ENCODE measurements around the gene SLCO3A1. TPM values are rescaled to one million over a fixed set of nuclear protein-coding genes. Genes with fewer than 3 reads are reported as not detected.
A peak's percentile ranks its signal among the peaks of the same experiment; 100 is the strongest.

SLCO3A1 gene
- total and polyA plus RNA-seq, 2 experiments from 2014 or later, result 35.5 to 71.9 TPM

DNA sequence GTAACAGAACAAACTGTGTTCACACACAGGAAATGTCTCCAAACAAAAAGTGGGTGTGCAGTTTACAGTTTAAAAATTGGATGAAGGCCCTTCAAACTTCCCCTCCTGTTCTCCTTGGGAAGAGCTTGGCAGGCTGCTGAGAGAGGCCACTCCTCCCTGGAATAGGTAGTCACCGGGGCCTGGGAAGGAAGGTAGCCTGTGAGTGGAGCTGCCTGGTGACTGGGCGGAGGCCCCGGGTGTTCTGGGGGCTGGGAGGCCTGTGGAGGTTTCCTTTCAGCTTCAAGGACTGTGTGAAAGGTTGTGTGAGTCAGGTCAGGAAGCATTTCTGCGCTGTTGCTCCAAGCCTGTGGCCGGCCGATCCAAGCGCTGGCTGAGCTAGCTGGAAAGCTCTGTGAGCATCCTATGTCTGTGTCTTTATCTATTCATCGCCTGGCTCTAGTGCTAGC, 14.1 kb downstream of the SLCO3A1 start:
- TF ChIP-seq, protein P1, sequence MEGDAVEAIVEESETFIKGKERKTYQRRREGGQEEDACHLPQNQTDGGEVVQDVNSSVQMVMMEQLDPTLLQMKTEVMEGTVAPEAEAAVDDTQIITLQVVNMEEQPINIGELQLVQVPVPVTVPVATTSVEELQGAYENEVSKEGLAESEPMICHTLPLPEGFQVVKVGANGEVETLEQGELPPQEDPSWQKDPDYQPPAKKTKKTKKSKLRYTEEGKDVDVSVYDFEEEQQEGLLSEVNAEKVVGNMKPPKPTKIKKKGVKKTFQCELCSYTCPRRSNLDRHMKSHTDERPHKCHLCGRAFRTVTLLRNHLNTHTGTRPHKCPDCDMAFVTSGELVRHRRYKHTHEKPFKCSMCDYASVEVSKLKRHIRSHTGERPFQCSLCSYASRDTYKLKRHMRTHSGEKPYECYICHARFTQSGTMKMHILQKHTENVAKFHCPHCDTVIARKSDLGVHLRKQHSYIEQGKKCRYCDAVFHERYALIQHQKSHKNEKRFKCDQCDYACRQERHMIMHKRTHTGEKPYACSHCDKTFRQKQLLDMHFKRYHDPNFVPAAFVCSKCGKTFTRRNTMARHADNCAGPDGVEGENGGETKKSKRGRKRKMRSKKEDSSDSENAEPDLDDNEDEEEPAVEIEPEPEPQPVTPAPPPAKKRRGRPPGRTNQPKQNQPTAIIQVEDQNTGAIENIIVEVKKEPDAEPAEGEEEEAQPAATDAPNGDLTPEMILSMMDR (IDR thresholded peaks at IDR 0.05; ENCODE audit: low read depth, low read length), result no peak
- Histone ChIP-seq H3K9me3 (ENCODE audit: low read depth) (no peaks in the 10 kb centered on the region), H3K4me3 (no peak overlapping the region), H3K36me3 (no peaks in the 10 kb centered on the region), H3K27ac (peak overlapping the region; percentile 68), H3K27me3 (no peaks in the 10 kb centered on the region), H3K4me1 (ENCODE audit: low read depth) (peaks cover 50% of the 10 kb centered on the region)
- peak in 1 of 2 donors; percentile 96 for DNase-seq (ENCODE audit: low read depth in 1 of 2, low spot score in 1 of 2)

DNA sequence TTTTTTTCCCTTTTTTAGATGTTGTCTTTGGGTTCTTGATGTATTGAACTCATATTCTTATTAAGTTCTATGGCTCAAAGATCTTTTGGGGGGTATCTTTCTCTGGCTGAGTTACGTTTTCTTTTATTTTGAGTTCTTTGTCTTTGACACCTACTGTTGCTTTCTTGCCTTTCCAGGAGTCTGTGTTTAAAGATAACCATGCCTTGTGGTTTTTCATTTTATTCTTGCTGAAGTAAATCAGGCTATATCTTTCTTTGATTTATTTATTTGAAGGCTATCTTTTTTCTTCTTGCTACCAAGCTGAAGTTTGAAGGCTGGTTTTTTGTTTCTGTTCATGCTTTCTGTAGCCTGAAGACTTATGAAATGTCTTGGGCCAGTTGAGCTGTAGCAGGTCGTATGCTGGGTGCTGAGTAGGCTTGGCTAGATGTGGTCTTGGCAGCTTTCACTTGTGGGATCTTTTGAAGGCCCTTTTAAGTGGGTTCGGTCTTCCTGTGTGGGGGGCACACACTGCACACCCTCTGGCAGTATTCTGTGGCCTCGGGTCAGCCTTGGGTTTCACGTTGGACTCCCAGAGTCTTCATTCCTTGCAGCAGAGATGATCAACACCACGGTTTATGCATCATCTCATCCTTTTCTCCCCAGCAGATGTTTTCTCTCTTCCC, 17.5 kb downstream of the SLCO3A1 start:
- H3K27me3 ChIP-seq, result no peaks in the 10 kb centered on the region
- TF ChIP-seq, protein P1 (IDR thresholded peaks at IDR 0.05; ENCODE audit: low read depth, low read length), result no peak
- H3K4me3 ChIP-seq, result no peak overlapping the region
- peaks cover 28% of the 10 kb centered on the region for H3K4me1 ChIP-seq (ENCODE audit: low read depth)
- H3K27ac ChIP-seq, result no peak overlapping the region
- H3K36me3 ChIP-seq, result no peaks in the 10 kb centered on the region
- no peak for DNase-seq (ENCODE audit: low read depth in 1 of 2, low spot score in 1 of 2)
- no peaks in the 10 kb centered on the region for H3K9me3 ChIP-seq (ENCODE audit: low read depth)

DNA sequence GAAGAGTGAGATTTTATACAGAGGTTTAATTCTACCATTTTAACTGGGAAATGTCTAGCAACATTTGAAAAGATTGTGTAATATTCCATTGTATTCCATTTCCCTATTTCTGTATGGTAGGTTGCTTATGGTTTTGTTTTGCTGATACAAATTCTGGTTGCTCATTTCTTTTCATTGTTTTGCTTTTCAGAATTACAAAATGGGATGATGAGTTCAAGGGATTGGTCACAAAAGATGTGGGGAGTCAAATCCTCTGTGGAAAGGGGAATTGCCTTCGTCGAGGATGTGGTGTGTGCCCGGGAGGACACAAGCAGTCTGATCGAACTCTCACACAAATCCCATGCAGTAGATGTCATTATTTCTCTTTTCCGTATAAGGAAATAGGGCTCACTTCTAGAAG, 18.3 kb downstream of the SLCO3A1 start:
- H3K27ac ChIP-seq, result no peak overlapping the region
- DNase-seq (ENCODE audit: low read depth in 1 of 2, low spot score in 1 of 2), result no peak
- H3K27me3 ChIP-seq, result no peaks in the 10 kb centered on the region
- TF ChIP-seq, protein P1 (IDR thresholded peaks at IDR 0.05; ENCODE audit: low read depth, low read length), result no peak
- peaks cover 20% of the 10 kb centered on the region for H3K4me1 ChIP-seq (ENCODE audit: low read depth)
- H3K4me3 ChIP-seq, result no peak overlapping the region
- no peaks in the 10 kb centered on the region for H3K9me3 ChIP-seq (ENCODE audit: low read depth)
- no peaks in the 10 kb centered on the region for H3K36me3 ChIP-seq

DNA sequence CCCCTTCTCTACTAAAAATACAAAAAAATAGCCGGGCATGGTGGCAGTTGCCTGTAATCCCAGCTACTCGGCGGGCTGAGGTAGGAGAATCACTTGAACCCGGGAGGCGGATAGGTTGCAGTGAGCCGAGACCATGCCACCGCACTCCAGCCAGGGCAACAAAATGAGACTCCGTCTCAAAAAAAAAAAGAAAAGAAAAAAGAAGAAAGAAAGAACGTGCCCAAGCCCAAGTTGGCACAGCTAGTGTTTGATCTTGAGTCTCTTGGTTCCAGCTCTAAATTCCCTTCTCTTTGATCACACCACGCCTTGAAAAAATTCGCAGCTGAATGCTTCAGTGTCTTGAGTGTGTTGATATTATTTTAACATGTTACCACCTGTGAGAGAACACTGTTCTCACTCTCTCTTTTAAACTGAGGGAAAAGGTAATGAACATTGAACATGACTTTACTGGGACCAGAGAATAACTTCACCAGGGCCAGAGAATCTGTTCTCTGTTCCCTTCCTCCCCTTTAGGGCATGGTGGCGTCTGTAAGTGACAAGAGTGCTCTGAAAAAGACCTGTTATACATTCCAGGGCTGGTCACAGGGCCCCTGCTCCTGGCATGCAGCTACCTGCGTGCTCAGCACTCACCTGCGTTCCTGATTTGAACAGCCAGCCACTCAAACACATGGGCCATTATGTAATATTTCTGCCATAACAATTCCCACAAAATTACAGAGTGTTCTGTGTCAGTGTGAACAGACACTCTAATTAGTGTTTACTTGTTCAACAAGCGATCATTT, 19.0 kb downstream of the SLCO3A1 start:
- Histone ChIP-seq H3K27ac (no peak overlapping the region), H3K4me1 (ENCODE audit: low read depth) (peaks cover 13% of the 10 kb centered on the region), H3K4me3 (no peak overlapping the region), H3K27me3 (no peaks in the 10 kb centered on the region), H3K9me3 (ENCODE audit: low read depth) (no peaks in the 10 kb centered on the region), H3K36me3 (no peaks in the 10 kb centered on the region)
- no peak for DNase-seq (ENCODE audit: low read depth in 1 of 2, low spot score in 1 of 2)
- TF ChIP-seq, protein P1 (IDR thresholded peaks at IDR 0.05; ENCODE audit: low read depth, low read length), result no peak

DNA sequence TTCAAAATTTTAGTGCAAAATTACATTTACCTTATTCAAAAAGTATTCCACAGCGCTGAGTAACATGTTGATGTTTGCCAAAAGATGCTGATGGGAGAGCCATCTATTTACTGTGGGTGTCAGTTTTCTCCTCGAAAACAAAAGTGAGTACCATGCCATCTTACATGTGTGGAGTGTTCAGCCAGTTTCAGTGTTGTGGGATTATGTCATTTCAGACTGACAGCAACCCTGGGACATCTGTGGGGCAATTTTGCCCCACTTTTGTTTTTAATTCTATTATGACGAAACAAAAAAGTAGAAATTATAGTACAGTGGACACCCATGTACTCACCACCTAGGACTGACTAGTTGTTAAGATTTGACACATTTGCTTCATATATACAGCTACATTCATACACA, 19.6 kb downstream of the SLCO3A1 start:
- Histone ChIP-seq H3K9me3 (ENCODE audit: low read depth) (no peaks in the 10 kb centered on the region), H3K4me1 (ENCODE audit: low read depth) (peaks cover 10% of the 10 kb centered on the region), H3K27me3 (no peaks in the 10 kb centered on the region), H3K27ac (no peak overlapping the region), H3K36me3 (no peaks in the 10 kb centered on the region), H3K4me3 (no peak overlapping the region)
- no peak for DNase-seq (ENCODE audit: low read depth in 1 of 2, low spot score in 1 of 2)
- TF ChIP-seq, protein P1 (IDR thresholded peaks at IDR 0.05; ENCODE audit: low read depth, low read length), result no peak
